Renal cortical epithelial cell (primary cell): ENCODE results near the gene TC2N. TPM values are rescaled to one million over a fixed set of nuclear protein-coding genes. Genes with fewer than 3 reads are reported as not detected.
"Not testable (repeated sequence)": the region's sequence is repeated elsewhere in the genome, so short reads cannot be mapped to it uniquely, and the experiment has no call there.

Experiments used
- DNase-seq: peaks from one replicate; pipeline ENCODE4 v3.0.0-alpha.2; 2011; ENCODE audit warnings: low read depth
- total RNA-seq: library from RNA; depleted of rRNA; stranded (reverse); fragments of >200 nt; gene quantifications from 2 replicates; pipeline ENCODE4 v1.2.3, GENCODE V29; 2014

The TC2N gene
- total RNA-seq, 1 donor from 2014 or later = 4.6 TPM

DNA sequence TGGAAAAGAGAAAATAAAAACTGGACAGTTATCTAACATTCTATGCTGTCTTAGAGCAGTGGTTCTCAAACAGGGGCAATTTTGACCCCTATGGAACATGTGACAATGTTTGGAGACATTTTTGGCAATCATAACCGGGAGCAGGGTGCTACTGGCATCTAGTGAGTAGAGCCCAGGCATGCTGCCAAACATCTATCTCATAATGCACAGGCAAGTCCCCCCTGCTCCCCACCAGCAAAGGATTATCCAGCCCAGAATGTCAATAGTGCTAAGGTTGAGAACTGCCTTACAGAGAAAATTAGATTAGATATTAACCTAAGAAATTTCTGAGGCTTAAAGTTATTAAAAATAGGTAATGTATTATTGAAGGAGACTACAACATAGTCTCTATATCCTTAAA, 112.5 kb downstream of the TC2N start:
- DNase-seq = peak; percentile 67

DNA sequence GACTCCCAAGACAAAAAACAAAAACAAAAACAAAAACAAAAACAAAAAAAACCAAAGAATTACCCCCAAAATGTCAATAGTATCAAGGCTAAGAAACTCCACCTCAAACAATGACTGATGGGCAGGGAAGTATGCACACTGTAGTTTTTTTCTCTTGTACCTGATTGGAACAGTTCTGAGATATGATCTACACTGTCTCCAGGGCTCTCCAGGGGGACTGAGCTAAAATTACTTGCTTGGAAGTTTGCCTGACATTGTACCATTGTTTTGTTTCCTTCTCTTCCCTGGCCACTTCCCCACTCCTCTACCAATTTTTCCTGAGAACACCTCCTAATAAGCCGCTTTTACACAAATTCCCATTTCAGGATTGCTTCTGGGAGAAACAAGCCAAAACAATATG, 113.2 kb downstream of the TC2N start:
- DNase-seq = no peak

DNA sequence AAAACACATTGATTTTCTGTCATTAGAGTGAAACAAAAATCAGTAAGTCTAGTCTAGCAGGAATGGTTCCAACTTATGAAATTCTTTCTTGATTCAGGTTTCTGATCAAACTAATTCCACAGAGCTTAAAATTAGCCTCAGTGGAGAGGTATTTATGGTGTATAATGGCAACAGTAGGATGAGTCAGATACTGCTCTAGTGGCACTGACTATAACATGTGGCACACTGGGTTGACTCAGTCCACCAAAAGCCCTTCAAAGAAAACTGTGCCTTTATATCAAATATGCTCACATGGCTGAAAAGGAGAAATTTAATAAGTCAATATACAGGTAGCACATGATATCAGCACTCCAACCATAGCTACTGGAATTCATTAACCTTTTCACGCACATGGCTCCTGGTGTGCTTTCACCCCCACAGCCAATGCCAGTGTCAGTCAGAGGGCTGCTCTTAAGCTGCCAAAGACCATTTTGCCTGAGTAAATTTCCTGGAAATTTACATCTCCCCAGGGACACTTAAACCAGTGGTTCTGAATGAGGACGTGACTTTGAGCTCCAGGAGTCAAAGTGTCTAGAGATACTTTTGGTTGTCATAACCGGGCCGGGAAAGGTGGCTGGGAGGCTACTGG, 113.7 kb downstream of the TC2N start:
- peak; percentile 69 for DNase-seq

DNA sequence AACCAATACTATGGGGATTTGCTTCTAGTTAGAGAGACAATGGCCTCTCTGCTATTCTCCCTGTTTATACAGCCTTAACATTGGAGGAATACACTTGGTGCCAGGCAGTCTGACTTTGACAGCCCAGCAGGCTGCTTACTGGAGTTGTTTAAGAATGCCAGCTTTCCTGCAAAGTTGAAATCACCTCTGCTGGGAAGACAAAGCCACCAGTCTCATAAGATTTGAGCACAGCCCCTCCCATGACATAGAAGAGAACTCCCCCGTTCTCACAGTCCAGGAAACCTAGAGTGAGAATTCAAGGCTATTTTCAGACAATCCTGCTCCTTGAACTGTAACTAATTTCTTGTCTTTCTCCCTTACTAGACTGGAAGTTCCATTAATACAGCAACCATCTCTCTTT, 114.4 kb downstream of the TC2N start:
- peak; percentile 75 for DNase-seq

DNA sequence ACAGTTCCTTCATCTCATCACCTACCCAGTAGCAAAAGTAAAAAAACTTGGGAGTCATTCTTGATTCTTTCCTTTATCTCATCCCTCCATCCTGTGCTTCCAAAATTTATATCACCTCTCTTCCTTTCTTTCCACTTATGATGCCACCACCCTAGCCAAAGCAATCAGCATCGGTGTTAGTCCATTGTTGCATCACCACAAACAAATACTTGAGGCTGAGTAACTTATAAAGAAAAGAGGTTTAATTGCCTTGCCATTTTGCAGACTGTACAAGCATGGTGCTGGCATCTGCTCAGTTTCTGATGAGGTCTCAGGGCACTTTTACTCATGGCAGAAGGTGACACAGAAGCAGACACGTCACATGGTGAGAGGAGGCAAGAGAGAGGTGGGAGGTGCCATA, 115.6 kb downstream of the TC2N start:
- no peak for DNase-seq

DNA sequence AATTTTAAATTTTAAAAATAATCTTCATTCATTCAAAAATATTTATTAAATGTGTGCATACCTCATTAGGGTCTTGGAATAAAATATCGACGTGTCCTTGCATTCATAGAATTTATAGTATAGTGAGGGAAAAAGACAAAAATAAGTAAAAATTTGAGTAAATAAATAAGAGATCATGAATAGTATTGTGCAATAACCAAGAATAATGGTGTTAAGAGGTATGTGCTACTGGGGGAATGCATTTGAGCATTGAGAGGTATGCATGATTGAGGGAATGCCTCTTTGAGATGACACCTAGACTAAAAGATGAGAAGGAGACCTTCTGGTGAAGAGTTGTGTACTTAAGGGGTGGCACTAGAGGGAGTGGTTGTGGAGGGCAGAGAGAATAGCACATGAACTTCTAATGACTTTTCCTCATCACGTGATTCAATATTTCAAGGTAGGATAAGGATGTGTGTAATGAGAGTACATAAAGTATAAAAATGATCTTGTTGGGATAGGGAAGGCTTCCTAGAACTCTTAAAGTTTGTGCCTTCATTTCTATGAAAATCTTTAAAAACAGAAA, 116.6 kb downstream of the TC2N start:
- no peak for DNase-seq

DNA sequence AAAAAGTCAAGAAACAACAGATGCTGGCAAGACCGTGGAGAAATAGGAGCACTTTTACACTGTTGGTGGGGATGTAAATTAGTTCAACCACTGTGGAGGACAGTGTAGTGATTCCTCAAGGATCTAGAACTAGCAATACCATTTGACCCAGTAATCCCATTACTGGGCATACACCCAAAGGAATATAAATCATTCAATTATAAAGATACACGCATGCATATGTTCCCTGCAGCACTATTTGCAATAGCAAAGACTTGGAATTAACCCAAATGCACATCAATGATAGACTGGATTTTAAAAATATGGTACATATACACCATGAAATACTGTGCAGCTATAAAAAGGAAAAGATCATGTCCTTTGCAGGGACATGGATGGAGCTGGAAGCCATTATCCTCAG, 117.5 kb downstream of the TC2N start:
- DNase-seq = no peak

DNA sequence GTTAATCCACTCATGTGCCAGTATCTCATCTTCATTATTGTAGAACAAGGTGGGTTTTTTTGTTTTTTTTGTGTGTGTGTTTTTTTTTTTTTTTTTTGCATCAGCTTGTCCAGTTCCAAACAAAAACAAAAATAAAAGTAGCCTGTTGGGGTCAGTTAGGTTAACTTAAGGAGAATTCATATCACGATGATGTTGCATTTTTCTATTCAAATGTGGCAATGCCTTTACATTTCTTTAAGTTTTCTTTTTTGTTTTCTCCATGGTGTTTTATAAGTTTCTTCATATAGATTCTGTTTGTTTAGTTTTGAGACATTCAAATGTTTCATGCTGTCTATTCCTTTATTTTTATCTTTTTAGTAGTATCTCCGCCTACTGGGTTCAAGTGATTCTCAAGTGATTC, 119.3 kb downstream of the TC2N start:
- no peak for DNase-seq

DNA sequence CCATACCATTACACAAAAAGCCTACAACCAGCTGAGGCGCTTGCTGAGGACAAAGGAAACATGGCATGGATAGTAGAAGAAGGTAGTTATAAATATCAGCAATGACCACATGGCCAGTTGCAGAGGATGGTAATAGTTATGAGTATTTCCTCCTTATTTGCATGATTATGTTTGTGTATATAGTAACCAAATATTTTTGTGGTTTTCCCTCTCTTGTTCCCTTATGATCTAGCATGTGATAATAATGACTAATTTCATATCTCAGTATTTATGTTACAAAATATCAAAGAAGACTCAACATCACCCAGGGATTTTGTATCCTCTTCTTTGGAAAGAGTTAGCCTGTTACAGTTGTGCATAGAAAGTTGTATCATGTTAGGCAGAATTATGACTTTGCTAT, 122.0 kb downstream of the TC2N start:
- DNase-seq = no peak

DNA sequence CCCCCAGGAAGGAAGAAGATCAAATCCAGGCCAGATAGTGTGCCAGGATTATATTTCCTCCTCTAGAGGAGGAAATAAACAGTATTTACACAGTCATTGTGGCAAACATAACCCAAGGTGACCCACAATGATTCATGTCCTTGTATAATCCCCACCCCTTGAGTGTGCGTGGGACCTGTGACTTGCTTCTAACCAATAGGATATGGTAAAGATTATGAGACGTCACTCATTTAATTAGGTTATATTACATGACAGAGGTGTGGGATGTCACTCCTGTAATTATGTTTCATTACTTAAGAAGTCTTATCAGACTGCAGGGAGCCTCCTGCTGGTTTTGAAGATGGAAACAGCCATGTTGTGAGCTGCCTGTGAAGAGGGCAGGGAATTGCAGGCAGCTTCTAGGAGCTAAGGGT, 123.3 kb downstream of the TC2N start:
- peak; percentile 58 for DNase-seq

DNA sequence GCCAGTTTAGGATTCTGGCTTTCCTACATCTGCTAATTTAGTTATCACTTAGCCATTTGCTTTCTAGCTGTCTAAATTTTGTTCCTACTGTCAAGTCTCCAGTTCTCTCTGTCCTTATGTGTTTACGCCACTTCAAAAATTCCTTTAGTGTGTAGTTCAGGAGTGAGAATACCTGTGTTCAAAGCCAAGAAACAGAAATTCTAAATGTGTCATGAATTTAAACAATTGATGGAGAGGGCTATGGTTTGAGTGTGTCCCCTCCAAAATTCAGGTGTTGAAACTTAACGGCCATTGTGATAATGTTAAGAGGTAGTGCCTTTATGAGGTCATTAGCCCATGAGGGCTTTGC, 124.1 kb downstream of the TC2N start:
- DNase-seq = no peak

DNA sequence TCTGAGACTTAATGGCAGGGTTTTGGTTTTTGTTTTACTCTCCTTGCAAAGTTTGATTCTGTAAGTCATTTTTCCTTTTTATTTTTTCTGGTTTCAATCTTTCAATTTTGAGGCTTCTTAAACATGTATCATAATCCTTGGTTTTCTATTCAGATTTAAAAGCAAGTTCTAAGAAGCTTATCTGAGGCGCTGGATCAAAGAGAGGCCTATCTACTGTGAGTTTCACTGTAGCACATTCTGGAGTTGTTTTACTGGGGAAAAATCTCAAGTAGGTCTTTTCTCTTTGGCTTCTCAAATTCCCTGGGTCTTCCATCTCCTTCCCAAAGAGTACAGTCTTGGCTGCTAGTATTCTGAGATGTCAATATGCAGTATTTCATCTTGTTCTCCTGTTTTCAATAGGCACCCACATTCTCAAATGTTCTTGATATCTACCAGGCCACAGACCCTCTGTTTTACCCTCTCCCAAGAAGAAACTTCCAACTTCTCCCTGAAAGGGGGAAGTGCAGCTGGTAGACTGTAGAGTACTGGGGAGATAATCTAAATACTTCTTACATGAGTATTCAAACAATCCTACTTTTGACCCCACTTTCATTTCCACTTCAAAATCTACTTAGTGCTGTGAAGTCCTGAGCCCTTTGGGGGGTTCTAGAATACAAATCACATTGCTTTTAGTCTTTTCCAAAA, 124.6 kb downstream of the TC2N start:
- DNase-seq = no peak

DNA sequence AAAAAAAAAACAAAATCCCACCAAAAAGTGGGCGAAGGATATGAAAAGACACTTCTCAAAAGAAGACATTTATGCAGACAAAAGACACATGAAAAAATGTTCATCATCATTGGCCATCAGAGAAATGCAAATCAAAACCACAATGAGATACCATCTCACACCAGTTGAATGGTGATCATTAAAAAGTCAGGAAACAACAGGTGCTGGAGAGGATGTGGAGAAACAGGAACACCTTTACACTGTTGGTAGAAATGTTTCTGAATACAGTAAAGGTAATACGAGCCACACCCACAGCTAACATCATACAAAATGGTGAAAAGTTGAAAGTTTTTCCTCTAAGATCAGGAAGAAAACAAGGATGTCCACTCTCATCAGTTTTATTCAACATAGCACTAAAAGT, 127.5 kb downstream of the TC2N start:
- not testable (repeated sequence) for DNase-seq

DNA sequence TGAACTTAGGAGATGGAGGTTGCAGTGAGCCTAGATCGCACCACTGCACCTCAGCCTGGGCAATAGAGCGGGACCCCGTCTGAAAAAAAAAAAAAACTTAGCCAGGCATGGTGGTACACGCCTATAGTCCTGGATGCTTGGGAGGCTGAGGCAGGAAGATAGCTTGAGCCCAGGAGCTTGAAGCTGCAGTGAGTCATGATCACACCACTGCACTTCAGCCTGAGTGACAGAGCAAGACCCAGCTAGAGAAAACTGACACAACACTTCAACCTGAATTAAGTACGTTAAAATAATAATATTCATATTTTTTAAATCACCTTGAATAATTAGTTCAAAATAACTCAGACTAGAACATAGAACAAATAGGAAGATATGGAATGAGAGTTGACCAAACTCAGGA, 129.7 kb downstream of the TC2N start:
- peak; percentile 17 for DNase-seq

DNA sequence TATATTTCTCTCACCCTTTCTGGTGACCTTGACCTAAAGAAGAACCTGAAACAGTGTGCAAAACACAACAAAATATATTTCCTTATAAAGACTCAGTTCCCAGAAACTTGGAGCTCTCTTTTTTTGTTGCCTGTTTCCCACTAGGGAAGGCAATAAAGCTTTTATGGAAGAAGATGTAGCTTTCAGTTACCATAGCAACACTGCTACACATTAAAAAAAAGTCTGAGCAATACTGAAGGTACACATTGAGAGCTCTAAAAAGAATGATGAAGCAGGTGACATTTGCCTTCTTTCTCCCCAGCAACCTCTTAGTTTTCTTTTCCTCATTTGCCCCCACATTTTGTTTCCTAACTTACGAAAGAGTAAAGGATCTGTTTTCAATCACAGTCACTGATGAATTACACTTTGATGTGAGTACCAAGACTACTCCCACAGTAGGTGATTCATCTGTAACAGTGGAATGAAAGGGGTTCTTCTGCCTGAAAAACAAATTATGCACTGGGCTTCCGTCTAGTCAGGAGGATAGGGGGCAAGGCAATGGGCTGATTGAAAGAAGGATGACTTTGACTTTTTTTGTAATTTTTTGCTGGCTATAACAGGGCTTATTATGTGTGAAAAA, 134.4 kb downstream of the TC2N start:
- peak; percentile 56 for DNase-seq

DNA sequence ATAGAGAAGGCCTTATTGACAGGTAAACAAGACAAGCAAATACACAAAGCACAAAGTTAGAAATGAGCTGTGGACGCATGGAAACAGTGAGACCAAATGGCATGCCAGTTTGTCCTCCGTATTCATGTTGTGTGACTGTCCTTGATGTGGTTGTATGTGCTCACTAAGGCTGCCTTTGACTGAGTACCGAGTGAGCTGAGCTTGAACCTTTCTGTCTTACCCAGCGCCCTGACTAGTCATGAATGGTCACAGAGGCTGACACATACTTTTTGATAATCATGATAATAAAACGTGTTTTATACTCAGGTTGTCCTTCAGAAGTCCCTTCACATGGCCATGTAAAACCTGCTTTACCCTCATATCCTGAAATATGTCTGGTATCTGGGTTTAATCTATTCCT, 134.9 kb downstream of the TC2N start:
- DNase-seq = no peak

DNA sequence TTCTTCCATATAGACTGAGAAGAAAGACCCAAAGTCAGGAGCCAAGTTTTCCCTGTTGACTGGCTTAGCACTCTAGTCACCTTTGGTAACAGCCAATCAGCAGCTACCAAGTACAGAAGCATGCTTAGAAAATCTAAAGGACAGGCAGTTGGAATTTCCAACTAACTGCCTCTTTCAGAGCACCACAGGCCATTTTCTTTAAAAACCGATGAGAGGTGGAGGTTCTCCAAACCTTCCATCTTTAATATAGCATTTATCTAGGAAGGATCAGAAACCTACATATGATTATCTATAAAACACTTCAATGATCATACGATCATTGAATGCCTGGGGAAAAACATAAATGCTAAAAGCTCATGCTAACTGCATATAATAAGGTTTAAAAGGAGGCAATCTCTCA, 135.3 kb downstream of the TC2N start, which contains the start of gene CATSPERB:
CATSPERB (minus strand) TSS at position 101 of the 400 bp plus-strand sequence. CDS start 2,607 bp downstream, outside the sequence.
- DNase-seq = no peak

DNA sequence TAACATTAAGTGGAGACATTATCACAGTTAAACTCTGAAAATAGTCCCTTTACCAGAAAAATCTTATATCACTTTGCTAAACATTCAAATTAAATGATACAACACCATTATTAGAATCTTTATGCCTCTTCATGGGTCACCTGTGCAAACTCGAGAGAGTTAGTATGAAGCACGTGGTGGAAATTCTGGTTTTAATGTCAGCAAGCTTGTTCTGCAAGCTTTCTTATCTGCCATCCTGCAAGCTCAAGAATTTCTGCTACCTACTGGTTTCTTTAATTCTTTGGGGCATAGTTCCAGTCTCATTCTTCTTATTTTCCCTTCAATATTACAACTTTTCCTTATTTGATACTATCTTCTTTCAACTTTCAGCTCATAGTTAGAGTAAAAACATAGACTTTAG, 136.3 kb downstream of the TC2N start:
- DNase-seq = no peak

DNA sequence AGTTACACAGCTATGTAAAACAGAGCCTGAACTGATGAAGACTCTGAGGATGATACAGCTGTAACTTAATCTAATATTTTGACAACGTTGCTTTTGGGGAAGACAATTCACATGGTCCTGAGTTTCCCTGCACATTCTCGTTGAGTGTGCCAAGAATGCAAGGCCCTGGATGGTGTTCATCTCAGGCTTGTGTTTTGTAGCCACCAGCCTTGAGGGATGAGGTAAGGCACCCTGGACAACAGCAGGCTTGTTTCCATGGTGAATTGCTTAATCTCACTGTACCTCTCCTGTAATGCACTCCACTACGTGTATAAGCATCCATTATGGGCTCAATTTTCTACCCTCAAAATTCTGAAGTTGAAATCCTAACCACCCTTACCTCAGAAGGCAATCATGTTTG, 137.6 kb downstream of the TC2N start:
- no peak for DNase-seq
